Brain microvascular endothelial cell (primary cell): Measurements from ENCODE around the gene KCNK1.
"Not testable (repeated sequence)": the region's sequence is repeated elsewhere in the genome, so short reads cannot be mapped to it uniquely, and the experiment has no call there.

ENCODE experiments used
- DNase-seq: peaks from one replicate; pipeline ENCODE4 v3.0.0-alpha.2; 2020
- H3K27ac ChIP-seq: fragments of 250-450 bp; sonication (Bioruptor Pico); 2 replicates; pipeline ENCODE4 v1.5.1; 2020; ENCODE audit warnings: mild to moderate bottlenecking, moderate library complexity
- H3K27me3 ChIP-seq: fragments of 250-450 bp; sonication (Bioruptor Pico); replicated peaks from 2 replicates; pipeline ENCODE4 v1.5.1; 2020; ENCODE audit warnings: mild to moderate bottlenecking
- H3K36me3 ChIP-seq: fragments of 250-450 bp; sonication (Bioruptor Pico); replicated peaks from 2 replicates; pipeline ENCODE4 v1.5.1; 2020; ENCODE audit warnings: mild to moderate bottlenecking
- H3K4me3 ChIP-seq: 2 replicates; pipeline ENCODE4 v1.5.1; 2011; ENCODE audit warnings: low read depth, mild to moderate bottlenecking, control low read depth, low read length, moderate library complexity
- CTCF ChIP-seq: IDR thresholded peaks from 2 replicates; pipeline ENCODE4 v1.5.1; 2011; ENCODE audit warnings: low read depth, mild to moderate bottlenecking, moderate library complexity, low read length, control low read depth, inconsistent platforms; ENCODE audit errors: missing control alignments
- in situ Hi-C: cut with HindIII; loops from 2 replicates; pipeline ENCODE4 v1.10.0; 2017; ENCODE audit warnings: low sequenced_read_pairs, low pct_ligation_motif_present

Gene KCNK1

GRCh38 chr1:233679591-233680373 lies 65.9 kb downstream of the KCNK1 start:
- in situ Hi-C loops: no loop called here
- no peak for DNase-seq

GRCh38 chr1:233681285-233681684 lies 67.4 kb downstream of the KCNK1 start:
- in situ Hi-C loops: no loop called here
- no peak overlapping the region for H3K27ac ChIP-seq

More at GRCh38 chr1:233679591-233680373, 65.9 kb downstream of the KCNK1 start:
- no peak overlapping the region for H3K27ac ChIP-seq
- no peaks in the 10 kb centered on the region for H3K27me3 ChIP-seq
- no peak for TF ChIP-seq CTCF
- no peaks in the 10 kb centered on the region for H3K36me3 ChIP-seq
- H3K4me3 ChIP-seq: no peak overlapping the region

GRCh38 chr1:233686653-233687052 lies 72.7 kb downstream of the KCNK1 start:
- in situ Hi-C loops, H3K36me3 ChIP-seq, DNase-seq, H3K4me3 ChIP-seq, H3K27me3 ChIP-seq, H3K27ac ChIP-seq: not testable (repeated sequence)

More at GRCh38 chr1:233681285-233681684, 67.4 kb downstream of the KCNK1 start:
- Histone ChIP-seq H3K27me3 (no peaks in the 10 kb centered on the region), H3K36me3 (no peaks in the 10 kb centered on the region), H3K4me3 (no peak overlapping the region)
- DNase-seq: no peak
- TF ChIP-seq CTCF: no peak

GRCh38 chr1:233689017-233689747 lies 75.3 kb downstream of the KCNK1 start:
- no peak for DNase-seq
- Histone ChIP-seq H3K36me3 (no peaks in the 10 kb centered on the region), H3K4me3 (no peak overlapping the region), H3K27me3 (no peaks in the 10 kb centered on the region), H3K27ac (no peak overlapping the region)
- in situ Hi-C loops: no loop called here
- no peak for TF ChIP-seq CTCF

GRCh38 chr1:233689748-233690254 lies 75.9 kb downstream of the KCNK1 start:
- no peaks in the 10 kb centered on the region for H3K36me3 ChIP-seq
- in situ Hi-C loops: no loop called here
- no peak for TF ChIP-seq CTCF
- DNase-seq: no peak
- H3K27ac ChIP-seq: no peak overlapping the region
- no peaks in the 10 kb centered on the region for H3K27me3 ChIP-seq
- H3K4me3 ChIP-seq: no peak overlapping the region

GRCh38 chr1:233695901-233696300 lies 82.0 kb downstream of the KCNK1 start:
- Histone ChIP-seq H3K27ac (no peak overlapping the region), H3K36me3 (no peaks in the 10 kb centered on the region), H3K27me3 (no peaks in the 10 kb centered on the region), H3K4me3 (no peak overlapping the region)
- no peak for DNase-seq
- no peak for TF ChIP-seq CTCF
- in situ Hi-C loops: no loop called here
